Karpas-422 (cell line): ENCODE measurements around the gene KRT33A. TPM values are rescaled to one million over a fixed set of nuclear protein-coding genes. Genes with fewer than 3 reads are reported as not detected.

Experiments
- DNase-seq: peaks from one replicate; pipeline ENCODE4 v3.0.0-alpha.2; 2015
- H2AFZ ChIP-seq: fragments of 200-600 bp; sonication (generic); 2 replicates; pipeline ENCODE4 v1.6.1; 2014; ENCODE audit warnings: antibody characterized with exemption, low read length, mixed read lengths
- H3K27ac ChIP-seq: fragments of 200-600 bp; sonication (generic); 2 replicates; pipeline ENCODE4 v1.5.1; 2014; ENCODE audit warnings: mild to moderate bottlenecking, low read length, moderate library complexity
- H3K27me3 ChIP-seq: fragments of 200-600 bp; sonication (generic); 2 replicates; pipeline ENCODE4 v1.6.1; 2014; ENCODE audit warnings: low read length, mixed read lengths
- H3K36me3 ChIP-seq: fragments of 200-600 bp; sonication (generic); 2 replicates; pipeline ENCODE4 v1.6.1; 2014; ENCODE audit warnings: low read length, mixed read lengths; ENCODE audit not compliant: insufficient read depth
- H3K4me1 ChIP-seq: fragments of 200-600 bp; sonication (generic); 2 replicates; pipeline ENCODE4 v1.6.1; 2014; ENCODE audit warnings: mild to moderate bottlenecking, low read length, mixed read lengths
- H3K4me2 ChIP-seq: fragments of 200-600 bp; sonication (generic); 2 replicates; pipeline ENCODE4 v1.6.1; 2014; ENCODE audit warnings: low read length, low read depth, mild to moderate bottlenecking; ENCODE audit not compliant: poor library complexity, severe bottlenecking
- H3K4me3 ChIP-seq: fragments of 200-600 bp; sonication (generic); 2 replicates; pipeline ENCODE4 v1.5.1; 2014; ENCODE audit warnings: mild to moderate bottlenecking, antibody characterized with exemption, low read length, mixed read lengths
- H3K79me2 ChIP-seq: fragments of 200-600 bp; sonication (generic); 2 replicates; pipeline ENCODE4 v1.6.1; 2014; ENCODE audit warnings: mild to moderate bottlenecking, low read length, mixed read lengths
- H3K9ac ChIP-seq: fragments of 200-600 bp; sonication (generic); 2 replicates; pipeline ENCODE4 v1.6.0; 2014; ENCODE audit warnings: low read length
- H3K9me2 ChIP-seq: fragments of 200-600 bp; sonication (generic), shearing (Covaris generic); replicated peaks from 2 replicates; pipeline ENCODE4 v1.6.0; 2014; ENCODE audit warnings: mild to moderate bottlenecking, low read length, moderate library complexity; ENCODE audit not compliant: insufficient read depth
- H3K9me3 ChIP-seq: fragments of 300-700, 200-600 bp; sonication (generic); 2 replicates; pipeline ENCODE4 v1.6.1; 2014; ENCODE audit warnings: low read length, mixed read lengths
- H4K20me1 ChIP-seq: fragments of 200-600 bp; sonication (generic); 2 replicates; pipeline ENCODE4 v1.6.1; 2014; ENCODE audit warnings: mild to moderate bottlenecking, antibody characterized with exemption, low read length, low read depth; ENCODE audit not compliant: insufficient read depth
- total RNA-seq: library from RNA; depleted of rRNA; stranded (reverse); fragments of >200 nt; shearing (Covaris generic); gene quantifications from 2 replicates; pipeline ENCODE4 v1.2.3, GENCODE V29; 2014; ENCODE audit warnings: low replicate concordance

The KRT33A gene
- total RNA-seq, 1 experiment from 2014 or later: not detected

DNA sequence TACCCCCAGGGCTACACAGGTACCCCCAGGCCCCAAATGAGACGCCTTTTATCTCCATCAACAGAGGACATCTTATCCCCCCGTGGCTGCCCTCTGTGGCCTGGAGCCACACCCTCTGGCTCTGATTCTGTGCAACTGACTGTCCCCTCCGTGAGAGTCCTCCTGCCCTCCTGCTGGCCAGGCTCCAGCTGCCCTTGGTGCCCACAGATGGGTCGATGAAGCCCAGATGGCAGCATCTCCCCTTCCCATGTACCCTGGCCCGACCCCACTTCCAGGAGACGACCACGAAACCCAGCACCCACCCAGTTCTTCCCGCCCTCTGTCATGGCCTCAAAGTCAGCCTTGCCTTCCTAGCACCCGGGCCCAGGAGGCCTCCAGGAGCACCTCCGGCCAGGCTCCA lies 25.5 kb downstream of the KRT33A start:
- H3K9ac ChIP-seq: no peak overlapping the region
- H3K27ac ChIP-seq: no peak overlapping the region
- no peak overlapping the region for H3K4me2 ChIP-seq
- H3K4me1 ChIP-seq: no peaks in the 10 kb centered on the region
- H3K9me3 ChIP-seq: no peaks in the 10 kb centered on the region
- peak; percentile 24 for DNase-seq
- no peaks in the 10 kb centered on the region for H4K20me1 ChIP-seq
- no peaks in the 10 kb centered on the region for H3K9me2 ChIP-seq
- no peak overlapping the region for H2AFZ ChIP-seq
- H3K4me3 ChIP-seq: no peak overlapping the region
- H3K36me3 ChIP-seq: no peaks in the 10 kb centered on the region
- H3K27me3 ChIP-seq: no peaks in the 10 kb centered on the region
- no peaks in the 10 kb centered on the region for H3K79me2 ChIP-seq

DNA sequence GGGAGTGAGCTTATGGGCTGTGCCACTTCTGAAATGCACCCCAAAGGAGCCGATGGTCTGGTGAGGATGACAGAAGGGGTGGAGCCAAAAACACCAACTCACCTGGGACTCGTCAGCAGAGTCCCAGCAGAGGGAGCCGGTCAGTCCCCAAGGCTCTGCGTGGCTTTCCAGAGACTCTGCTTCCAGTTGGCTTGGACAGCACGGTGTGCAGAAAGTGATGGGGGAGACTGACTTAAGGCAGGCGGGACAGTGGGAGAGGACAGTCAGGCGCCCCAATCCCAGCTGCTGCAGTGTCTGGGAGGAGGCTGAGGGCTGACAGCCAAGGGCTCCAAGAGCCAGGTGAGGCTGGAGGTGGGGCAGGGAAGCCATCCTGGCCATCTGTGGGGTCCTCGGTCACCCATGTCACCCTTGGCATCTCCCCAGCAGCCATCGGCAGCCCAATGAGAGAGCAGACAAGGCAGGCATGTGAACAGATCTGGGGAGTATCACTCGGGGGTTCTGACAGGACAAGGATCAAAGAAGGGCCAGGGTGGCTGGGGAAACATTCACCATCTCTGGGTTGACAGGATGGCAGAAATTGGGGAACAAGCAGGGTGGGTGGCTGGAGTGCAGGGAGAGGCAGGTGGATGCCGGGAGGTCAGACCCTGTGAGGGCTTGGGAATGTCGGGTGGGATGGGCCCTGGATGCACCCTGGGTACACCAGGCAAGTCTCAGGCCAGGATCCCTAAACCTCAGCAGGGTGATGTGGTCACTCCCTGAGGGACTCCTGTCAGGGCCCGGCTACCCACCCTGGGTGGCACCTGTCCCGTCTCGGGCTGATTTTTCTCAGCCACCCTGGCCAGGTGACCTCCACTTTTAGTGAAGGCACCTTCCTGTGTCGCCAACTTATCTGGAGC lies 26.2 kb downstream of the KRT33A start:
- Histone ChIP-seq H3K27me3 (no peaks in the 10 kb centered on the region), H3K9ac (no peak overlapping the region), H2AFZ (no peak overlapping the region), H3K9me2 (no peaks in the 10 kb centered on the region), H3K36me3 (no peaks in the 10 kb centered on the region), H4K20me1 (no peaks in the 10 kb centered on the region), H3K9me3 (no peaks in the 10 kb centered on the region), H3K4me1 (no peaks in the 10 kb centered on the region), H3K4me3 (no peak overlapping the region), H3K27ac (no peak overlapping the region), H3K79me2 (no peaks in the 10 kb centered on the region), H3K4me2 (no peak overlapping the region)
- DNase-seq: peak; percentile 35

DNA sequence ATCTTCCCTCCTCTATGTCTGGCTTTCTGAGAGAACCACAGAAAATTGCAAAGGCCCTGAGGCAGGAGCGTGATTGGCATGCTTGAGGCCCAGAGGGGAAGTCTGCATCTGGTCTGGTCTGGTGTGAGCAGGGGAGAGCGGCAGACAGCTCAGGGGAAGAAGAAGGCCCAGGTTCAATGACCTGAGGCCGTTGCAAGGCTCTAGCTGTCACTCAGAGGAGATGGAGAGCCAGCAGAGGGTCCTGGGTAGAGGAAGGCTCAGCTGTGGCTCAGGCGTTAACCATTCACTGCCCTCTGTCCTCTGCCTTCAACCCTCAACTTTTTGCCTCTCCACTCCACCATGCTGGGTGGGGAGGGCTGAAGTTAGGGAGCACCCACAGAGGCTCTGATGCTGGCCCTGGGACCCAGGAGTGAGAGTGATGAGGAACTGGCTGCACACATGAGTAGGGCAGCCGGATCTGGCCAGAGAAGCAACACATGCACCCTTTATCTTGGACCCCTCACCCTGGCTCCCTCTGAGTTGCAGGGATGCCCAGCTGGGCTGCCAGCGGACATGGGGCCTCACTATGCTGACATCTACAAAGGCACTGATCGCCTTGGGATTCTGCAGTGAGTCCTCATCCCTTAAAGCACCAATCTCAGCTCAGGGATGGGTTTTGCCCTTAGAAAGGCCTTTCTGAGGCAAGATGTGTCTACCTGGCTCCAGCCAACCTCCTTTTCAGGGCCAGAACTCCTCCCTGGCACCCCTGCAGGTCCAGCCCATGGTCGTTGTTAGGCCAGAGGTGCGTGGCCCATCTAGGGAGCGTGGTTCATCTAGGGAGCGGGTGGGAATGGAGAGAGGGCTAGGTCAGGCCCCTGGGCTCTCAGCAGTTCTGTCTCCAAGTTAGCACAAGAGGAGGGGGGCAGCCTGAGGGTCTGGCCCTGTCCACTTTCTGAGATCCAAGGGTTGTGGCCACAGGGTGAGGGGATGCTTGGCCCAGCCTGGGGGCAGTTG lies 27.4 kb downstream of the KRT33A start:
- no peaks in the 10 kb centered on the region for H3K79me2 ChIP-seq
- no peaks in the 10 kb centered on the region for H3K27me3 ChIP-seq
- H3K4me1 ChIP-seq: no peaks in the 10 kb centered on the region
- H3K9me2 ChIP-seq: no peaks in the 10 kb centered on the region
- no peak overlapping the region for H3K4me3 ChIP-seq
- no peaks in the 10 kb centered on the region for H4K20me1 ChIP-seq
- H2AFZ ChIP-seq: no peak overlapping the region
- no peaks in the 10 kb centered on the region for H3K36me3 ChIP-seq
- H3K9ac ChIP-seq: no peak overlapping the region
- peak; percentile 24 for DNase-seq
- no peak overlapping the region for H3K27ac ChIP-seq
- H3K9me3 ChIP-seq: no peaks in the 10 kb centered on the region
- H3K4me2 ChIP-seq: no peak overlapping the region

DNA sequence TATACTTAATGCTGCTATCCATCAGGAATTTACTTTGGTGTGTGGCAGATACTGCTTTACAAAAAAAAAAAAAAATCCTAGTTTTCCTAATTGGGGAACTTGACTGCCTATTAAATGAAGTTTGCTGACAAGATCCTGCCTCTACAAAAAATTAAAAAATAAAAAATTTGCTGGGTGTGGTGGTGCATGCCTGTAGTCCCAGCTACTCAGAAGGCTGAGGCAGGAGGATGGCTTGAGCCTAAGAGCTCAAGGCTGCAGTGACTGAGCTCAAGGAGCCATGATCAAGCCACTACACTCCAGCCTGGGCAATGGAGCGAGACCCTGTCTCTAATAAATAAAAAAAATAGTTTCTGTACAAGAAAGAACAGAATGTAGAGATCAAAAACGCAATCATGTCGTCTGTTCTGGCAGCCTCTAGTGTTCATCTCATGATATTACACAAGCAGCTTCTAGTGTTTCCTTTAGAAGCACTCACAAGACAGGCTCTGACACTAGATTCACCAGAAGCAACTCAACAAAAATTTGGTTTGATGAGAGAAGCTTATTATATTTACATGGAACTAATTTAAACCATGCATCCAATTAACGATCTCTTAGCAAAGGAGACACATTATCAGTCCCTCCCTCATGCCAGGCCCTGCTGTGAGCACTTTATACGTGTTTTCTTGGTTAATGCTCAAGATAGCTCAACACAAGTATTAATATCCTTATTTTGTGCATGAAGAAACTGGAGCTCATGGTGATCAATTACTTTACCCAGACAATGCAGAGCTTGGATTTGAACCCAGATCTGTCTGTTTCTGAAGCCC lies 28.3 kb downstream of the KRT33A start:
- Histone ChIP-seq H3K9ac (no peak overlapping the region), H3K9me3 (no peaks in the 10 kb centered on the region), H3K27ac (no peak overlapping the region), H3K36me3 (no peaks in the 10 kb centered on the region), H3K9me2 (no peaks in the 10 kb centered on the region), H3K79me2 (no peaks in the 10 kb centered on the region), H2AFZ (no peak overlapping the region), H3K4me1 (no peaks in the 10 kb centered on the region), H3K4me3 (no peak overlapping the region), H3K4me2 (no peak overlapping the region), H4K20me1 (no peaks in the 10 kb centered on the region), H3K27me3 (no peaks in the 10 kb centered on the region)
- DNase-seq: peak; percentile 74

DNA sequence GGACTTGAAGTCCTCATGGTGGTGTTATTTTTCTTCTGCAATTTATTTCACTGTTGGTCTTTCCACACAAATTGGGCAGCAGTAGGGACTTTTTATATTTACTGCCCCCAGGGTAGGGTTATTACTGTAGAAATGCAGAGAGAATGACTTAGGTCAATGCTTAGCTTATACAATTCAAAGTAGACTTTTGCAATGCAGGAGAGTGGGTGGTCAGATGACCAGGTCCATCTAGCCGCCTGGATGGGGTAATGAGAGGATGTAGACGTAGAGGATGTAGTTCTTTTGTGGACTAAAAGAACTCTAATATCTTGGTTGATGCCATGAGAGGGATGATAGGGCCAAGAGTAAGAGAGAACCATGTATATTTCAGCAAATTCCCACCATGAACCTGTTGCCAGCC lies 32.4 kb downstream of the KRT33A start:
- H4K20me1 ChIP-seq: no peaks in the 10 kb centered on the region
- no peak overlapping the region for H3K4me2 ChIP-seq
- H3K4me3 ChIP-seq: no peak overlapping the region
- no peaks in the 10 kb centered on the region for H3K36me3 ChIP-seq
- H3K9ac ChIP-seq: no peak overlapping the region
- H3K79me2 ChIP-seq: no peaks in the 10 kb centered on the region
- no peak for DNase-seq
- no peaks in the 10 kb centered on the region for H3K9me3 ChIP-seq
- no peaks in the 10 kb centered on the region for H3K4me1 ChIP-seq
- H2AFZ ChIP-seq: no peak overlapping the region
- no peaks in the 10 kb centered on the region for H3K27me3 ChIP-seq
- no peaks in the 10 kb centered on the region for H3K9me2 ChIP-seq
- H3K27ac ChIP-seq: no peak overlapping the region

DNA sequence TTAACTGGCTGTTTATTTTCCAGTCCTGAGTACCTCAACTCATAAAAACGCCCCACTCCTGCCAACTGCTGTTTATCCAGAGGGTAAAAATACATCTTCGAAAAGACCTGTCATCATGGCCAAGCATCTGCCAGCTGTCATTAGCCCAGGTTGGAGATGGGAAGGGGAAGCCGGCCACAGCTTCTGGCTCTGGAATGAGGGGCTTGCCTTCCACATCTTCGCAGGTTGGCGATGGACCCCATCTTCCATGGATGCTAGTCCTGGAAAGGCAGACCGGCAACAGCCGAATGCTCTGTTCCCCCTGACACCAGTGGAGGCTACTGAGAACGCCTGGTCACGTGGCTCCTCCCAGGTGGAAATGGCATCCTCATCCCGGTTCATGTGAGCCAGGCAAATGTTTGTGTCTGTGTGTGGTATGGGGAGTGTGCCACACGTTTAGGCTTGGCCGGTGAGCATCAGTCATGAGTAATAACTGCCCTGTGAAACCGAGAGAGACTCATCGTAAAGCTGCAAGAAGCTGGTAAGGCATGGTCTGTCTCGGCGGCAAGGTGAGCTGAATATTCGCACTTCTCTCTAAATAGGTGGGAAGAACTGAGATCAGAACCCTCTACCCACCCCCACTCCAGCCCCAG lies 34.7 kb downstream of the KRT33A start:
- Histone ChIP-seq H3K36me3 (no peaks in the 10 kb centered on the region), H3K9me3 (no peaks in the 10 kb centered on the region), H3K27ac (no peak overlapping the region), H3K9me2 (no peaks in the 10 kb centered on the region), H2AFZ (no peak overlapping the region), H3K4me2 (no peak overlapping the region), H3K4me1 (no peaks in the 10 kb centered on the region), H3K9ac (no peak overlapping the region), H3K27me3 (no peaks in the 10 kb centered on the region), H3K4me3 (no peak overlapping the region), H3K79me2 (no peaks in the 10 kb centered on the region), H4K20me1 (no peaks in the 10 kb centered on the region)
- DNase-seq: no peak

DNA sequence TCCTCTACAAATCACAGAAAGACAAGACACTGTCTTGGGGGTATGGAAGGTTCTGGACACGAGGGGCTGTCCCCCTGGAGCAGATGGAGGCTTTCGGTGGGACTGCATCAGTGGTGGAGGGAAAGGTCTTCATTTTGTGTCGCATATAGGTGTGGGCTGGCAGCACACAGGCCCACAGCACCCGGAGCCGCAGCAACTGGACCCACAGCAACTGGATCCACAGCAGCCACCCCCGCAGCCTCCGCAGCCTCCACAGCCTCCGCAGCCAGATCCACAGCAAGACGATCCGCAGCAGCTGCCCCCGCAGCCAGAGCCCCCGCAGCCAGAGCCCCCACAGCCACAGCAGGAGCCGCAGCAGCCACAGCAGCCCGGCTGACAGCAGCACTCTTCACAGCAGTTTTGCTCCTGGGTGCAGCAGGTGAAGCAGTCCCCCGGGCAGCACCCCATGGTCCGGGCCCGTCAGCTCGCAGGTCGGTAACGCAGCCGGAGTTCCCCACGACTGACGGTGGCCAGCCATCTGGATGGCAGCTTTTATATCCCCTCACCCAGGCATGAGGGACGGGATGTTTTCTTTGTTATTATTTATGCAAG lies 35.3 kb downstream of the KRT33A start, which contains the start of gene KRTAP17-1:
Gene KRTAP17-1, minus strand, starts transcription at position 507 of the 591 bp plus-strand sequence. Its CDS starts 60 bp downstream, at position 447.
- Histone ChIP-seq H3K27ac (no peak within 1 kb of the TSS), H3K9ac (no peak within 1 kb of the TSS), H4K20me1 (no peaks in the 10 kb centered on the region), H3K36me3 (no peaks in the 10 kb centered on the region), H3K9me3 (no peaks in the 10 kb centered on the region), H3K4me1 (no peaks in the 10 kb centered on the region), H3K79me2 (no peaks in the 10 kb centered on the region), H3K9me2 (no peaks in the 10 kb centered on the region), H3K4me2 (no peak within 1 kb of the TSS), H3K27me3 (no peaks in the 10 kb centered on the region), H2AFZ (no peak within 1 kb of the TSS), H3K4me3 (no peak within 1 kb of the TSS)
- DNase-seq: no peak
